B cell (primary cell): ENCODE measurements around the gene PNLIP. TPM values are rescaled to one million over a fixed set of nuclear protein-coding genes. Genes with fewer than 3 reads are reported as not detected.

ENCODE experiments used
- ATAC-seq: fragments of 200-7000 bp; cut with Tn5 transposase; one replicate; pipeline ENCODE4 v1.10.0; 2021; ENCODE audit warnings: low read depth, mild to moderate bottlenecking, moderate number of reproducible peaks, moderate library complexity
- CTCF ChIA-PET: fragments of 350-600 bp; sonication (Branson Sonifier 250); formaldehyde crosslinking; loops from one replicate; lab custom pipeline; 2021; ENCODE audit warnings: antibody characterized with exemption, inconsistent platforms; lab: Charles Lee
- POLR2A ChIA-PET: fragments of 350-600 bp; sonication (Branson Sonifier 250); formaldehyde crosslinking; loops from one replicate; lab custom pipeline; 2021; ENCODE audit warnings: antibody characterized with exemption; lab: Charles Lee
- DNase-seq: peaks from one replicate; pipeline ENCODE4 v3.0.0; 2013
- H2AFZ ChIP-seq: 2 replicates; pipeline ENCODE4 v1.6.1; 2012; ENCODE audit warnings: mild to moderate bottlenecking, low read depth, low read length; ENCODE audit not compliant: insufficient read depth, poor library complexity, severe bottlenecking
- H3K27ac ChIP-seq, 2 donors: 1 replicate in 1 of 2; 2 replicates in 1 of 2; pipeline ENCODE4 v1.5.1; 2012 to 2013; ENCODE audit warnings: low read length in 2 of 2, mild to moderate bottlenecking in 2 of 2, moderate library complexity in 1 of 2
- H3K27me3 ChIP-seq, 4 experiments: fragments of 200-600 bp in 1 of 4; sonication (generic) in 1 of 4; replicated peaks in 1 of 4; 1 replicate in 2 of 4; 2 replicates in 2 of 4; pipeline versions ENCODE4 v1.6.1 to v1.7.0; 2013 to 2016; ENCODE audit warnings: low read length in 3 of 4, mild to moderate bottlenecking in 2 of 4, mixed read lengths in 1 of 4, moderate library complexity in 1 of 4; ENCODE audit not compliant: insufficient read depth in 4 of 4, control insufficient read depth in 3 of 4; ENCODE audit errors: control extremely low read depth in 1 of 4
- H3K36me3 ChIP-seq, 2 experiments: replicated peaks in 1 of 2; 1 replicate in 1 of 2; 2 replicates in 1 of 2; pipeline versions ENCODE4 v1.6.1 to v1.7.1; 2013; ENCODE audit warnings: low read length in 1 of 2; ENCODE audit not compliant: insufficient read depth in 2 of 2, control insufficient read depth in 1 of 2; ENCODE audit errors: control extremely low read depth in 1 of 2, extremely low read depth in 1 of 2
- H3K4me1 ChIP-seq, 2 donors: fragments of 200-600 bp in 1 of 2; sonication (generic) in 1 of 2; 1 replicate in 1 of 2; 2 replicates in 1 of 2; pipeline versions ENCODE4 v1.5.1 to v1.6.1; 2013 to 2017; ENCODE audit warnings: low read length in 2 of 2; ENCODE audit not compliant: control insufficient read depth in 2 of 2, insufficient read depth in 2 of 2
- H3K4me2 ChIP-seq: replicated peaks from 2 replicates; pipeline ENCODE3; 2012; ENCODE audit warnings: mild to moderate bottlenecking, low read depth, low read length; ENCODE audit not compliant: poor library complexity, severe bottlenecking
- H3K4me3 ChIP-seq, 5 experiments: fragments of 200-600 bp in 1 of 5; sonication (generic) in 1 of 5; 1 replicate in 3 of 5; 2 replicates in 2 of 5; pipeline versions ENCODE4 v1.5.1 to v1.7.0; 2011 to 2016; ENCODE audit warnings: low read length in 4 of 5, mild to moderate bottlenecking in 4 of 5, low read depth in 2 of 5, control low read depth in 1 of 5, moderate library complexity in 1 of 5; ENCODE audit not compliant: insufficient read depth in 1 of 5; ENCODE audit errors: control extremely low read depth in 1 of 5, extremely low read depth in 1 of 5
- H3K79me2 ChIP-seq: fragments of 200-600 bp; sonication (generic); one replicate; pipeline ENCODE4 v1.6.0; 2016; ENCODE audit warnings: low read length; ENCODE audit not compliant: control insufficient read depth, insufficient read depth
- H3K9ac ChIP-seq: fragments of 200-600 bp; sonication (generic); 2 replicates; pipeline ENCODE4 v1.6.1; 2017; ENCODE audit warnings: mild to moderate bottlenecking, low read length, moderate library complexity
- H3K9me3 ChIP-seq, 3 donors: one replicate each; pipeline versions ENCODE4 v1.6.1 to v1.7.1; 2013; ENCODE audit warnings: low read length in 2 of 3; ENCODE audit not compliant: control insufficient read depth in 2 of 3, insufficient read depth in 1 of 3; ENCODE audit errors: control extremely low read depth in 1 of 3
- H4K20me1 ChIP-seq: 2 replicates; pipeline ENCODE4 v1.6.0; 2012; ENCODE audit warnings: mild to moderate bottlenecking, low read length; ENCODE audit not compliant: insufficient read depth, control insufficient read depth, poor library complexity, severe bottlenecking
- H3K27ac Mint-ChIP-seq: one replicate; pipeline ENCODE4 v1.8.0; 2021; ENCODE audit warnings: mixed read lengths
- H3K27me3 Mint-ChIP-seq: one replicate; pipeline ENCODE4 v1.8.0; 2021; ENCODE audit warnings: mixed read lengths
- H3K4me1 Mint-ChIP-seq: one replicate; pipeline ENCODE4 v1.8.0; 2021; ENCODE audit warnings: mixed read lengths
- H3K4me3 Mint-ChIP-seq: one replicate; pipeline ENCODE4 v1.8.0; 2021; ENCODE audit warnings: mixed read lengths
- H3K9me3 Mint-ChIP-seq: one replicate; pipeline ENCODE4 v1.8.0; 2022; ENCODE audit warnings: mixed read lengths; ENCODE audit not compliant: insufficient read depth
- CTCF ChIP-seq: fragments of 200-600 bp; IDR thresholded peaks from one replicate; pipeline ENCODE4 v1.8.0; 2022; ENCODE audit warnings: antibody characterized with exemption, mild to moderate bottlenecking
- EZH2 ChIP-seq: IDR thresholded peaks from 2 replicates; pipeline ENCODE4 v1.6.1; 2012; ENCODE audit warnings: borderline replicate concordance, low read depth, mild to moderate bottlenecking, moderate library complexity, low read length; ENCODE audit not compliant: insufficient read depth, poor library complexity, severe bottlenecking
- WGBS: methylation state at CpG from one replicate; pipeline ENCODE4 v1.1.5; 2013; ENCODE audit warnings: missing lambda C conversion rate; ENCODE audit not compliant: insufficient coverage; 5-methylcytosine and 5-hydroxymethylcytosine counted together
- intact Hi-C: fragments of 100-400 bp; cut with micrococcal nuclease; formaldehyde crosslinking; loops from one replicate; pipeline ENCODE4 v1.10.0; 2022
- polyA minus RNA-seq: library from RNA; depleted of rRNA, polyadenylated mRNA; stranded (reverse); fragments of >200 nt; gene quantifications from 2 replicates; pipeline ENCODE4 v1.2.3, GENCODE V29; 2012
- polyA plus RNA-seq: library from polyadenylated mRNA; depleted of rRNA; stranded (reverse); fragments of >200 nt; gene quantifications from 2 replicates; pipeline ENCODE4 v1.2.3, GENCODE V29; 2012
- total RNA-seq, 2 donors: library from RNA; stranded (reverse); fragments of 120-200 nt in 1 of 2; gene quantifications; 1 replicate in 1 of 2; 2 replicates in 1 of 2; pipeline versions ENCODE4 v1.2.3 to v1.2.4, GENCODE V29; 2013 to 2022

Gene PNLIP
- not detected in 2 replicates for total RNA-seq
- total RNA-seq (2013): not detected
- polyA plus RNA-seq: not detected in 2 replicates
- polyA minus RNA-seq: not detected in 2 replicates

- H3K9me3 ChIP-seq: no peaks in the 10 kb centered on the region
- H3K27me3 ChIP-seq: no peaks in the 10 kb centered on the region
- 84% methylated on average over 7 of the region's 8 CpGs for WGBS
- no peak for TF ChIP-seq CTCF
- no peak for TF ChIP-seq EZH2
- ATAC-seq: no peak
- Mint-ChIP-seq H3K27me3 (no peaks in the 10 kb centered on the region), H3K4me1 (no peaks in the 10 kb centered on the region), H3K9me3 (no peaks in the 10 kb centered on the region), H3K4me3 (no peak within 1 kb of the TSS), H3K27ac (no peak within 1 kb of the TSS)
- H3K27ac ChIP-seq: no peak within 1 kb of the TSS
- no peaks in the 10 kb centered on the region for H3K36me3 ChIP-seq
- intact Hi-C loops: no loop called here
- no peak within 1 kb of the TSS for H3K4me2 ChIP-seq
- H2AFZ ChIP-seq: no peak within 1 kb of the TSS
- no peak within 1 kb of the TSS for H3K9ac ChIP-seq
- no peak within 1 kb of the TSS for H3K4me3 ChIP-seq
- no peaks in the 10 kb centered on the region for H3K4me1 ChIP-seq
- no peak for DNase-seq
- H4K20me1 ChIP-seq: no peaks in the 10 kb centered on the region
- no peaks in the 10 kb centered on the region for H3K79me2 ChIP-seq
- POLR2A ChIA-PET: no interaction called here
- CTCF ChIA-PET: no interaction called here
Observed at GRCh38 chr10:116545756-116546155, at the start of gene PNLIP. Gene PNLIP, plus strand, starts transcription at chr10:116545931. Its CDS starts 162 bp downstream, at chr10:116546093.

- no peaks in the 10 kb centered on the region for H3K27me3 ChIP-seq
- no peak for ATAC-seq
- H3K4me3 ChIP-seq: no peak overlapping the region
- Mint-ChIP-seq H3K4me1 (no peaks in the 10 kb centered on the region), H3K4me3 (no peak overlapping the region), H3K27ac (no peak overlapping the region), H3K27me3 (no peaks in the 10 kb centered on the region), H3K9me3 (peaks cover 3% of the 10 kb centered on the region)
- H3K4me1 ChIP-seq: no peaks in the 10 kb centered on the region
- intact Hi-C loops: no loop called here
- no peak overlapping the region for H2AFZ ChIP-seq
- TF ChIP-seq EZH2 (no peak), CTCF (no peak)
- no peak for DNase-seq
- H3K4me2 ChIP-seq: no peak overlapping the region
- H3K79me2 ChIP-seq: no peaks in the 10 kb centered on the region
- 69% methylated on average over 2 of the region's 8 CpGs for WGBS
- CTCF ChIA-PET: interaction anchor here (1.3 kb wide), 1 partner anchor 18 kb away, joined by 3 read pairs; no protein-coding TSS in a partner anchor
- POLR2A ChIA-PET: no interaction called here
- no peak overlapping the region for H3K9ac ChIP-seq
- no peaks in the 10 kb centered on the region for H3K36me3 ChIP-seq
- H3K9me3 ChIP-seq: no peaks in the 10 kb centered on the region
- no peaks in the 10 kb centered on the region for H4K20me1 ChIP-seq
- H3K27ac ChIP-seq: no peak overlapping the region
Observed at GRCh38 chr10:116504786-116505185, 40.9 kb upstream of the PNLIP start.
